GM23248 (cell line): ENCODE data around the gene USP31.

Experiments used
- EZH2 ChIP-seq: fragments of 200-600 bp; sonication (generic); IDR thresholded peaks from 2 replicates; pipeline ENCODE4 v1.6.1; 2018; ENCODE audit warnings: antibody characterized with exemption, mild to moderate bottlenecking; ENCODE audit not compliant: insufficient read depth, poor library complexity, severe bottlenecking
- EZH2phosphoT487 ChIP-seq: fragments of 200-600 bp; sonication (generic); IDR thresholded peaks from 2 replicates; pipeline ENCODE4 v1.6.1; 2018; ENCODE audit warnings: antibody characterized with exemption, moderate library complexity, mild to moderate bottlenecking, low read depth; ENCODE audit not compliant: insufficient read depth

GRCh38 chr16:23145186-23145585, 4.1 kb downstream of the USP31 start:
- TF ChIP-seq EZH2: no peak
- no peak for TF ChIP-seq EZH2phosphoT487
